ENCODE measurements around the gene HECW1. TPM values are rescaled to one million over a fixed set of nuclear protein-coding genes. Genes with fewer than 3 reads are reported as not detected.

The HECW1 gene
- total and polyA plus RNA-seq, 11 donors = 0.23 TPM; not detected in 10

- H3K27me3 ChIP-seq = no peaks in the 10 kb centered on the region
- H3K36me3 ChIP-seq = no peaks in the 10 kb centered on the region
- H3K4me1 ChIP-seq = no peaks in the 10 kb centered on the region
- DNase-seq (no peak), ATAC-seq (no peak)
- no peak overlapping the region for H3K27ac ChIP-seq
- intact Hi-C loops (cut with DNase I) = no loop called here
- no peak overlapping the region for H3K4me3 ChIP-seq
- WGBS, 4 donors = 86 to 91% (median 88%) methylated on average over 7 of the region's 7 CpGs
- no peak for TF ChIP-seq POLR2A (IDR thresholded peaks at IDR 0.05)
- TF ChIP-seq CTCF (IDR thresholded peaks at IDR 0.05) = no peak
- no peaks in the 10 kb centered on the region for H3K9me3 ChIP-seq
Measured at GRCh38 chr7:43364391-43364790, 251.9 kb downstream of the HECW1 start.

GRCh38 chr7:43372676-43373355, 260.4 kb downstream of the HECW1 start:
- no peak for ATAC-seq
- H3K4me3 ChIP-seq = no peak overlapping the region

GRCh38 chr7:43377196-43377960, 264.9 kb downstream of the HECW1 start:
- Histone ChIP-seq H3K4me3 (no peak overlapping the region), H3K9me3 (peaks cover 0 to 5% (median 0%) of the 10 kb centered on the region in 12 donors), H3K27me3 (peaks cover 0 to 10% (median 0%) of the 10 kb centered on the region in 9 donors), H3K4me1 (no peaks in the 10 kb centered on the region), H3K36me3 (no peaks in the 10 kb centered on the region), H3K27ac (no peak overlapping the region)
- TF ChIP-seq CTCF (IDR thresholded peaks at IDR 0.05) (no peak), POLR2A (IDR thresholded peaks at IDR 0.05) (no peak)
- WGBS, 4 donors = 65 to 67% (median 66%) methylated on average over 4 of the region's 4 CpGs
- intact Hi-C loops (cut with DNase I) = no loop called here
- DNase-seq (no peak), ATAC-seq (no peak)

More at GRCh38 chr7:43372676-43373355, 260.4 kb downstream of the HECW1 start:
- WGBS, 4 donors = 18 to 22% (median 20%) methylated on average over 6 of the region's 6 CpGs
- H3K9me3 ChIP-seq = no peaks in the 10 kb centered on the region
- no peak for TF ChIP-seq POLR2A (IDR thresholded peaks at IDR 0.05)
- no peak for TF ChIP-seq CTCF (IDR thresholded peaks at IDR 0.05)
- no peaks in the 10 kb centered on the region for H3K4me1 ChIP-seq
- DNase-seq = no peak
- no peak overlapping the region for H3K27ac ChIP-seq
- peaks cover 0 to 10% (median 0%) of the 10 kb centered on the region in 9 donors for H3K27me3 ChIP-seq
- intact Hi-C loops (cut with DNase I) = no loop called here
- H3K36me3 ChIP-seq = no peaks in the 10 kb centered on the region

GRCh38 chr7:43379210-43379609, 266.8 kb downstream of the HECW1 start:
- no peaks in the 10 kb centered on the region for H3K4me1 ChIP-seq
- peaks cover 0 to 5% (median 0%) of the 10 kb centered on the region in 9 donors for H3K27me3 ChIP-seq
- 73 to 79% (median 76%) methylated on average over 2 of the region's 2 CpGs for WGBS, 4 donors
- ATAC-seq (no peak), DNase-seq (no peak)
- no peaks in the 10 kb centered on the region for H3K36me3 ChIP-seq
- H3K27ac ChIP-seq = no peak overlapping the region
- no peak for TF ChIP-seq POLR2A (IDR thresholded peaks at IDR 0.05)
- TF ChIP-seq CTCF (IDR thresholded peaks at IDR 0.05) = no peak
- intact Hi-C loops (cut with DNase I) = no loop called here
- no peak overlapping the region for H3K4me3 ChIP-seq
- peaks cover 0 to 5% (median 0%) of the 10 kb centered on the region in 12 donors for H3K9me3 ChIP-seq

All from heart left ventricle (tissue), 16 donors.